ENCODE results near the gene LHFPL4. TPM values are rescaled to one million over a fixed set of nuclear protein-coding genes. Genes with fewer than 3 reads are reported as not detected.
"Not testable (repeated sequence)": the region's sequence is repeated elsewhere in the genome, so short reads cannot be mapped to it uniquely, and the experiment has no call there.

Gene LHFPL4
- total RNA-seq, 2 donors from 2014 or later = 1.1 to 6.7 TPM

DNA sequence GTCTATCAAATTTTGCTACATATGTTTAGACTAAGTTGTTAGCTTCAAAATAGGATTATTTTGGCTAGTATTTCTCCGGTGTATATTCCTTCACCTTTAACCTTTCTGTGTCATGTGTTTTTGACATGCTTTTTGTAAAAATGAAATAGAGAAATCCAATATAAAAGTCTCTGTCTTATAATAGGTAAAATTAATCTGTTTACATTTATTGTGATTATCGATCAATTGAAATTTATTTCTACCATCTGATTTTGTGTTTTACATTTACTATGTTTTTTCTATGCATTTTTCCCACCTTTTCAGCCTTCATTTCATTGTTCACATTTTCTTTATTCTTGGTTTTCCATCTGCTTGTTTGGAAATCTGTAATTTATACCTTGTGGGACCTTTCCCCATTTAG is 11.7 kb upstream of the LHFPL4 start:
- Mint-ChIP-seq H3K4me3 (no peak overlapping the region), H3K27me3 (ENCODE audit: insufficient read depth) (no peaks in the 10 kb centered on the region), H3K27ac (no peak overlapping the region), H3K4me1 (no peaks in the 10 kb centered on the region), H3K36me3 (ENCODE audit: low read depth) (no peaks in the 10 kb centered on the region), H3K9me3 (peaks cover 32% of the 10 kb centered on the region)
- H3K27ac ChIP-seq (ENCODE audit: low read depth, low read length) = no peak overlapping the region
- 100% methylated on average over 1 of the region's 2 CpGs; no CpG with 5 or more reads in 1 of the 2 experiments for WGBS, 2 experiments (ENCODE audit: insufficient coverage in 1 of 2, insufficient read length in 1 of 2)
- no peak overlapping the region for H3K9ac ChIP-seq (ENCODE audit: extremely low read depth, low read length, poor library complexity, severe bottlenecking)
- no peaks in the 10 kb centered on the region for H3K27me3 ChIP-seq (ENCODE audit: control insufficient read depth, insufficient read depth, low read length, poor library complexity, severe bottlenecking)
- no peak for DNase-seq
- H3K4me3 ChIP-seq (ENCODE audit: low read length) = no peak overlapping the region
- TF ChIP-seq, protein P1, sequence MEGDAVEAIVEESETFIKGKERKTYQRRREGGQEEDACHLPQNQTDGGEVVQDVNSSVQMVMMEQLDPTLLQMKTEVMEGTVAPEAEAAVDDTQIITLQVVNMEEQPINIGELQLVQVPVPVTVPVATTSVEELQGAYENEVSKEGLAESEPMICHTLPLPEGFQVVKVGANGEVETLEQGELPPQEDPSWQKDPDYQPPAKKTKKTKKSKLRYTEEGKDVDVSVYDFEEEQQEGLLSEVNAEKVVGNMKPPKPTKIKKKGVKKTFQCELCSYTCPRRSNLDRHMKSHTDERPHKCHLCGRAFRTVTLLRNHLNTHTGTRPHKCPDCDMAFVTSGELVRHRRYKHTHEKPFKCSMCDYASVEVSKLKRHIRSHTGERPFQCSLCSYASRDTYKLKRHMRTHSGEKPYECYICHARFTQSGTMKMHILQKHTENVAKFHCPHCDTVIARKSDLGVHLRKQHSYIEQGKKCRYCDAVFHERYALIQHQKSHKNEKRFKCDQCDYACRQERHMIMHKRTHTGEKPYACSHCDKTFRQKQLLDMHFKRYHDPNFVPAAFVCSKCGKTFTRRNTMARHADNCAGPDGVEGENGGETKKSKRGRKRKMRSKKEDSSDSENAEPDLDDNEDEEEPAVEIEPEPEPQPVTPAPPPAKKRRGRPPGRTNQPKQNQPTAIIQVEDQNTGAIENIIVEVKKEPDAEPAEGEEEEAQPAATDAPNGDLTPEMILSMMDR (conservative IDR thresholded peaks at IDR 0.05) = no peak
- H3K4me1 ChIP-seq (ENCODE audit: control insufficient read depth, insufficient read depth, low read length) = no peaks in the 10 kb centered on the region
- H3K36me3 ChIP-seq (ENCODE audit: control insufficient read depth, insufficient read depth, low read length) = no peaks in the 10 kb centered on the region
- peaks cover 12% of the 10 kb centered on the region for H3K9me3 ChIP-seq (ENCODE audit: control insufficient read depth, low read length)

DNA sequence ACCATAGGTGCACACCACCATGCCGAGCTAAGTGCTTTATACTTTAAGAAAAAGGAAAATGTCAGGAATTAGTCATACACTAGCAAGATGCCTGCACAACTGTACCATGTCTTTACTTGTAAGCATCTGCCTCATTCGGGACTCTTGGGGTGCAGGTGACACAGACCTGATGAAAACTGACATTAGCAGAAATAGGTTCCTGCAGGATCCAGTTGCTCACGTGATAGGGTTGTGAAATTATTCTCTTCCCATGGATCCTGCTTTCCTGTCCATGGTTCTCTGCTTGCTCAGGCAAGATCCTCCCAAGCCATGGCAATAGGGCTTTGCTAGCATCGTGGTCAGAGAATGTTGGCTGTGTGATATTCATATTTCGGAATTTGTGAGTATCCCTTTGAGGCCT is 10.2 kb upstream of the LHFPL4 start:
- Mint-ChIP-seq H3K4me1 (no peaks in the 10 kb centered on the region), H3K36me3 (ENCODE audit: low read depth) (no peaks in the 10 kb centered on the region), H3K27me3 (ENCODE audit: insufficient read depth) (no peaks in the 10 kb centered on the region), H3K9me3 (peaks cover 29% of the 10 kb centered on the region), H3K27ac (no peak overlapping the region), H3K4me3 (no peak overlapping the region)
- Histone ChIP-seq H3K9me3 (ENCODE audit: control insufficient read depth, low read length) (peaks cover 10% of the 10 kb centered on the region), H3K4me3 (ENCODE audit: low read length) (no peak overlapping the region), H3K9ac (ENCODE audit: extremely low read depth, low read length, poor library complexity, severe bottlenecking) (no peak overlapping the region), H3K4me1 (ENCODE audit: control insufficient read depth, insufficient read depth, low read length) (no peaks in the 10 kb centered on the region), H3K36me3 (ENCODE audit: control insufficient read depth, insufficient read depth, low read length) (no peaks in the 10 kb centered on the region), H3K27ac (ENCODE audit: low read depth, low read length) (no peak overlapping the region), H3K27me3 (ENCODE audit: control insufficient read depth, insufficient read depth, low read length, poor library complexity, severe bottlenecking) (no peaks in the 10 kb centered on the region)
- no peak for DNase-seq
- 80 to 84% methylated on average over 4 to 5 of the region's 5 CpGs for WGBS, 2 experiments (ENCODE audit: insufficient coverage in 1 of 2, insufficient read length in 1 of 2)
- TF ChIP-seq, protein P1 (conservative IDR thresholded peaks at IDR 0.05) = no peak

DNA sequence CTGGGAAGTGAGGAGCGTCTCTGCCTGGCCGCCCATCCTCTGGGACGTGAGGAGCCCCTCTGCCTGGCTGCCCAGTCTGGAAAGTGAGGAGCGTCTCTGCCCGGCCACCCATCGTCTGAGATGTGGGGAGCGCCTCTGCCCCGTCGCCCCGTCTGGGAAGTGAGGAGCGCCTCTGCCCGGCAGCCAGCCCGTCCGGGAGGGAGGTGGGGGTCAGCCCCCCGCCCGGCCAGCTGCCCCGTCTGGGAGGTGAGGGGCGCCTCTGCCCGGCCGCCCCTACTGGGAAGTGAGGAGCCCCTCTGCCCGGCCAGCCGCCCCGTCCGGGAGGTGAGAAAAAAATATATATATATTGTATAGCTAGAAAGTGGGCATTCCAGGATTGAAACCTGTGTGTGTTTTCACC is 6.4 kb upstream of the LHFPL4 start:
- not testable (repeated sequence) for H3K27ac Mint-ChIP-seq; H3K4me1 ChIP-seq (ENCODE audit: control insufficient read depth, insufficient read depth, low read length); H3K4me3 Mint-ChIP-seq; H3K9ac ChIP-seq (ENCODE audit: extremely low read depth, low read length, poor library complexity, severe bottlenecking); H3K27ac ChIP-seq (ENCODE audit: low read depth, low read length); H3K36me3 Mint-ChIP-seq (ENCODE audit: low read depth); H3K9me3 ChIP-seq (ENCODE audit: control insufficient read depth, low read length); H3K4me3 ChIP-seq (ENCODE audit: low read length); DNase-seq; H3K36me3 ChIP-seq (ENCODE audit: control insufficient read depth, insufficient read depth, low read length); H3K4me1 Mint-ChIP-seq
- H3K27me3 ChIP-seq (ENCODE audit: control insufficient read depth, insufficient read depth, low read length, poor library complexity, severe bottlenecking) = peaks cover 19% of the 10 kb centered on the region
- Mint-ChIP-seq H3K27me3 (ENCODE audit: insufficient read depth) (peaks cover 27% of the 10 kb centered on the region), H3K9me3 (peaks cover 23% of the 10 kb centered on the region)
- 90% methylated on average over 19 of the region's 24 CpGs; no CpG with 5 or more reads in 1 of the 2 experiments for WGBS, 2 experiments (ENCODE audit: insufficient coverage in 1 of 2, insufficient read length in 1 of 2)

DNA sequence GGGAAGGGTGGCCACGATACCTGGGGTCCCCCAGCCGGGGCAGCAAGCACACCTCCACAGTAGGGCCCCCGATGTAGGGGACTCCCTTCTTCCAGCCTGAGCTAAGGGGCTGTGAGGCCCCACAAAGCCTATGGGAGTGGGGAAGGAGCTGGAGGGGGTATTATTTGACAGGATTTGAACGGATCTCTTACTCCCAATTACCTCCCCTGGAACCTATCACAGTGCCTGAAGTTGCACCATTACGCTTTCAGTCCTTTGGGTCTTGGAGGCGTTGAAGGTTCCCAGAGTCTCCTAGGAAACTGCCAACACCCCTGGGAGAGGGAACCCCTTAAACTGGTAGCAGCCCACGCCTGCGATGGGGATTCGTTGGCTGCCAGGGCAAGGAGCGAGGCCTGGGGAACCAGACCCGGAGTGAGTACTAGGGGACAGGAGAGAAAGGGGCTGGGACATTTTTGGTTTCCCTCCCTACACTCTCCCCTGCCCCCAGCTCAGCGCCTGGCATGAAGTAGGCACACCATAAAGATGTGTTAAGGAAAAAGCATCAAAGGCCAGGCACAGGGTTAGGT is 409 bp upstream of the LHFPL4 start:
- Histone ChIP-seq H3K4me1 (ENCODE audit: control insufficient read depth, insufficient read depth, low read length) (no peaks in the 10 kb centered on the region), H3K4me3 (ENCODE audit: low read length) (peak overlapping the region; percentile 66), H3K36me3 (ENCODE audit: control insufficient read depth, insufficient read depth, low read length) (no peaks in the 10 kb centered on the region), H3K9ac (ENCODE audit: extremely low read depth, low read length, poor library complexity, severe bottlenecking) (no peak overlapping the region), H3K27ac (ENCODE audit: low read depth, low read length) (no peak overlapping the region), H3K27me3 (ENCODE audit: control insufficient read depth, insufficient read depth, low read length, poor library complexity, severe bottlenecking) (peaks cover 55% of the 10 kb centered on the region), H3K9me3 (ENCODE audit: control insufficient read depth, low read length) (no peaks in the 10 kb centered on the region)
- H3K4me3 Mint-ChIP-seq = peak overlapping the region; percentile 50
- no peak overlapping the region for H3K27ac Mint-ChIP-seq
- H3K27me3 Mint-ChIP-seq (ENCODE audit: insufficient read depth) = peaks cover 61% of the 10 kb centered on the region
- H3K36me3 Mint-ChIP-seq (ENCODE audit: low read depth) = no peaks in the 10 kb centered on the region
- 46 to 60% methylated on average over 1 to 12 of the region's 12 CpGs for WGBS, 2 experiments (ENCODE audit: insufficient coverage in 1 of 2, insufficient read length in 1 of 2)
- peaks cover 14% of the 10 kb centered on the region for H3K4me1 Mint-ChIP-seq
- no peak for DNase-seq
- H3K9me3 Mint-ChIP-seq = peaks cover 8% of the 10 kb centered on the region
- TF ChIP-seq, protein P1 (conservative IDR thresholded peaks at IDR 0.05) = no peak
